Tibial nerve (tissue), 4 donors: ENCODE results near the gene PRKCZ.
A peak's percentile ranks its signal among the peaks of the same experiment; 100 is the strongest.

Source experiments
- CTCF ChIP-seq, 5 experiments: fragments of 200-600 bp in 3 of 5; fragments of 450-650 bp in 2 of 5; sonication (generic) in 3 of 5; IDR thresholded peaks; one replicate each; pipeline ENCODE4 v1.5.1; 2016 to 2019; ENCODE audit warnings: antibody characterized with exemption in 5 of 5, mild to moderate bottlenecking in 3 of 5, moderate library complexity in 2 of 5
- EP300 ChIP-seq, 2 donors: sonication (generic); formaldehyde crosslinking; IDR thresholded peaks; one replicate each; pipeline ENCODE4 v1.6.1; 2017; ENCODE audit warnings: antibody characterized with exemption in 2 of 2, mild to moderate bottlenecking in 1 of 2
- POLR2A ChIP-seq, 2 donors: fragments of 450-650 bp; IDR thresholded peaks; one replicate each; pipeline ENCODE4 v1.6.1; 2017; ENCODE audit warnings: antibody characterized with exemption in 2 of 2, mild to moderate bottlenecking in 2 of 2, moderate library complexity in 2 of 2

GRCh38 chr1:2174348-2175054, 124.3 kb downstream of the PRKCZ start:
- TF ChIP-seq POLR2A (IDR thresholded peaks at IDR 0.05) = peak in 1 of 2 donors; percentile 22
- peak; percentile 94 to 98 (median 95) for TF ChIP-seq CTCF (IDR thresholded peaks at IDR 0.05)
- peak in 1 of 2 donors; percentile 43 for TF ChIP-seq EP300 (IDR thresholded peaks at IDR 0.05)
